ENCODE results near the gene ADAMTS17.

DNA sequence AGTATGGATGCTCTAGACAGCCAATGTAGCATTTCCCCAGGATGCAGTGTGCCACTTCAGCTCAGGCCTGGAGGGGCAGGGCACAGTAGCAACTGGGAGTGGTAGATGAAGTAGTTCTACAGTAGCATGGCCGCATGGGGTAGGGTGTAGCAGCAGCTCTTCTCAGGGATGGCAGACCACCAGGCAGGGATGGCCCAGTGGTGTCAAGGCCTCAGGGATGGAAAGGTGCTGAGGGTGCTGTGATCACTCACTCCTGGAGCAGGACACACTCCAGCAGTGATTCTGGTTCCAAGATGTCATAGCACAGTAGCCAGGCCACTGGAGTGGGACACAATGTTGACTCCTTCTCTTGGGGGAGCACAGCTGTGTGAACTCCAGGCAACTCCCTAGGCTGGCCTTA, 397.6 kb downstream of the ADAMTS17 start:
- TF ChIP-seq, protein P1, sequence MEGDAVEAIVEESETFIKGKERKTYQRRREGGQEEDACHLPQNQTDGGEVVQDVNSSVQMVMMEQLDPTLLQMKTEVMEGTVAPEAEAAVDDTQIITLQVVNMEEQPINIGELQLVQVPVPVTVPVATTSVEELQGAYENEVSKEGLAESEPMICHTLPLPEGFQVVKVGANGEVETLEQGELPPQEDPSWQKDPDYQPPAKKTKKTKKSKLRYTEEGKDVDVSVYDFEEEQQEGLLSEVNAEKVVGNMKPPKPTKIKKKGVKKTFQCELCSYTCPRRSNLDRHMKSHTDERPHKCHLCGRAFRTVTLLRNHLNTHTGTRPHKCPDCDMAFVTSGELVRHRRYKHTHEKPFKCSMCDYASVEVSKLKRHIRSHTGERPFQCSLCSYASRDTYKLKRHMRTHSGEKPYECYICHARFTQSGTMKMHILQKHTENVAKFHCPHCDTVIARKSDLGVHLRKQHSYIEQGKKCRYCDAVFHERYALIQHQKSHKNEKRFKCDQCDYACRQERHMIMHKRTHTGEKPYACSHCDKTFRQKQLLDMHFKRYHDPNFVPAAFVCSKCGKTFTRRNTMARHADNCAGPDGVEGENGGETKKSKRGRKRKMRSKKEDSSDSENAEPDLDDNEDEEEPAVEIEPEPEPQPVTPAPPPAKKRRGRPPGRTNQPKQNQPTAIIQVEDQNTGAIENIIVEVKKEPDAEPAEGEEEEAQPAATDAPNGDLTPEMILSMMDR (IDR thresholded peaks at IDR 0.05; ENCODE audit: borderline replicate concordance, extremely low read depth, low read length, poor library complexity, severe bottlenecking) = no peak
- TF ChIP-seq EZH2 (IDR thresholded peaks at IDR 0.05; ENCODE audit: borderline replicate concordance, low read depth, low read length, severe bottlenecking) = no peak
